GM13976 (cell line): ENCODE measurements around the gene MRPS23.

Source experiments
- DNase-seq: peaks from one replicate; pipeline ENCODE4 v3.0.0; 2012; ENCODE audit warnings: low spot score
- CTCF ChIP-seq: IDR thresholded peaks from 2 replicates; pipeline ENCODE4 v1.5.1; 2012; ENCODE audit warnings: borderline replicate concordance, mild to moderate bottlenecking; ENCODE audit not compliant: insufficient read depth; ENCODE audit errors: extremely low read depth, missing control alignments, control extremely low read depth
- in situ Hi-C: fragments of 300-500 bp; cut with MboI; formaldehyde crosslinking; loops from one replicate; pipeline ENCODE4 v1.12.0; 2022; ENCODE audit warnings: low sequenced_read_pairs, mixed read lengths, inconsistent platforms; ENCODE audit not compliant: unreplicated experiment

Gene MRPS23

DNA sequence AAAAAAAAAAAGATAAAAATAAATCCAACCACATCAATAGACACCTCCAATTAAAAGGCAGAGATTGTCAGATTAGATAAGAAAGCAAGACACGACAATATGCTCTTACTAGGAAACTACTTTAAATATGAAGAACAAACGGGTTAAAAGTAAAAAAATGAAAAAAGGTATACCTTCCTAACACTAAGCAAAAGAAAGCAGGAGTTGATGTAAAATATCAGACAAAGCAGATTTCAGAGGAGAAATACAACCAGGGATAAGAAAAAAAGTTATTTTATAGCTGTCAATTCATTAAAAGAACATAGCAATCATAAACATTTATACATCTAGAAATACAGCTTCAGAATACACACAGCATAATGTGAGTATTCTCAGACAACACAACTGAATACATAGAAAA, 55.0 kb downstream of the MRPS23 start:
- in situ Hi-C loops: no loop called here
- no peak for TF ChIP-seq CTCF
- DNase-seq: no peak

DNA sequence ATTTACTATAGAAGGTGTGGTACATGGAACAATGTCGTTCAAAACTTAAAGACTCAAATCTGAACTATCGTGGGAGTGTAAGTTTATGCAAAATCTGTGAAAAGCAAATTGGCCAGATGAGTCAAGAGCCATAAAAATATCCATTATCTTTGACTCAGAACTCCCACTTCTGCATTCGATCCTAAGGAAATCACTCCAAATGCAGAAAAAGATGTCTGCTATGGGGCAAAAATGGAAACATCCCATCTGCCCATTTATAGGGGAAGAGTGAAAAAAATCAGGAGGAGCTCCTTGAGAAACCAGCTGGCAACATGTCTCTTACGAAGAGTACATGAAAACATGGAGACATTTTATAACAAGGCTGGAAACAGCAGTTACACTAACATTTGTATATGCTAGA, 61.1 kb downstream of the MRPS23 start:
- in situ Hi-C loops: no loop called here
- DNase-seq: no peak
- TF ChIP-seq CTCF: no peak

- DNase-seq: no peak
These were observed 64.8 kb downstream of the MRPS23 start for GRCh38 chr17:57785022-57785421.

More at GRCh38 chr17:57785022-57785421, 64.8 kb downstream of the MRPS23 start:
- in situ Hi-C loops: no loop called here
- no peak for TF ChIP-seq CTCF
